HepG2 (cell line): ENCODE measurements around the gene AHNAK. TPM values are rescaled to one million over a fixed set of nuclear protein-coding genes. Genes with fewer than 3 reads are reported as not detected.

Experiments
- ADNP ChIP-seq: sonication (generic); formaldehyde crosslinking; IDR thresholded peaks from 2 replicates; pipeline ENCODE4 v1.4.0; 2020; ENCODE audit warnings: missing genetic modification reagents
- DNMT3B ChIP-seq: conservative IDR thresholded peaks from 2 replicates; pipeline ENCODE4 v1.6.1; 2016; ENCODE audit warnings: missing biosample characterization, control low read depth
- ETS1 ChIP-seq: sonication (generic); formaldehyde crosslinking; IDR thresholded peaks from 2 replicates; pipeline ENCODE4 v1.4.0; 2020; ENCODE audit warnings: missing genetic modification reagents
- GTF3A ChIP-seq: sonication (generic); formaldehyde crosslinking; conservative IDR thresholded peaks from 2 replicates; pipeline ENCODE4 v1.4.0; 2020; ENCODE audit warnings: mild to moderate bottlenecking, missing genetic modification reagents
- HBP1 ChIP-seq: IDR thresholded peaks from 2 replicates; pipeline ENCODE4 v1.6.1; 2016; ENCODE audit warnings: low read depth, control low read depth
- HDAC2 ChIP-seq: sonication (generic); formaldehyde crosslinking; IDR thresholded peaks from 2 replicates; pipeline ENCODE4 v1.4.0; 2020; ENCODE audit warnings: missing genetic modification reagents
- KDM1A ChIP-seq: IDR thresholded peaks from 2 replicates; pipeline ENCODE4 v1.6.1; 2016; ENCODE audit warnings: missing compliant biosample characterization
- KLF13 ChIP-seq: sonication (generic); formaldehyde crosslinking; IDR thresholded peaks from 2 replicates; pipeline ENCODE4 v1.4.0; 2020; ENCODE audit warnings: mild to moderate bottlenecking, missing genetic modification reagents
- KLF16 ChIP-seq, 2 experiments: sonication (generic) in 1 of 2; formaldehyde crosslinking in 1 of 2; IDR thresholded peaks; 2 replicates each; pipeline versions ENCODE4 v1.6.1 to v1.8.0; 2016 to 2023; ENCODE audit warnings: missing genetic modification reagents in 2 of 2, missing compliant biosample characterization in 1 of 2
- NFATC3 ChIP-seq: sonication (generic); formaldehyde crosslinking; IDR thresholded peaks from 2 replicates; pipeline ENCODE4 v1.5.1; 2020; ENCODE audit warnings: mild to moderate bottlenecking, missing genetic modification reagents
- ONECUT2 ChIP-seq: sonication (generic); formaldehyde crosslinking; IDR thresholded peaks from 2 replicates; pipeline ENCODE4 v1.4.0; 2020; ENCODE audit warnings: missing genetic modification reagents
- POGZ ChIP-seq: sonication (generic); formaldehyde crosslinking; IDR thresholded peaks from 2 replicates; pipeline ENCODE4 v1.4.0; 2020; ENCODE audit warnings: mild to moderate bottlenecking, missing genetic modification reagents
- POLR2G ChIP-seq: fragments of 200-400 bp; formaldehyde crosslinking; IDR thresholded peaks from 2 replicates; pipeline ENCODE4 v1.6.1; 2018; ENCODE audit warnings: mild to moderate bottlenecking, low read depth, low read length, moderate library complexity
- RAD51 ChIP-seq: fragments of 450-650 bp; IDR thresholded peaks from 2 replicates; pipeline ENCODE4 v1.6.1; 2016; ENCODE audit warnings: borderline replicate concordance
- RFXAP ChIP-seq: sonication (generic); formaldehyde crosslinking; IDR thresholded peaks from 2 replicates; pipeline ENCODE4 v1.4.0; 2020; ENCODE audit warnings: missing genetic modification reagents, borderline replicate concordance
- U2AF1 ChIP-seq: fragments of 200-400 bp; formaldehyde crosslinking; optimal IDR thresholded peaks from 2 replicates; pipeline ENCODE3; 2017; ENCODE audit warnings: mild to moderate bottlenecking, low read depth, low read length
- ZBTB4 ChIP-seq: sonication (generic); formaldehyde crosslinking; IDR thresholded peaks from 2 replicates; pipeline ENCODE4 v1.4.0; 2020; ENCODE audit warnings: missing genetic modification reagents, mild to moderate bottlenecking, borderline replicate concordance
- ZNF558 ChIP-seq: sonication (generic); formaldehyde crosslinking; IDR thresholded peaks from 2 replicates; pipeline ENCODE4 v1.9.0; 2022; ENCODE audit warnings: mild to moderate bottlenecking, missing genetic modification reagents, borderline replicate concordance
- ZSCAN20 ChIP-seq: sonication (generic); formaldehyde crosslinking; IDR thresholded peaks from 2 replicates; pipeline ENCODE4 v1.4.0; 2020; ENCODE audit warnings: missing genetic modification reagents, mild to moderate bottlenecking, borderline replicate concordance
- polyA plus RNA-seq, 8 experiments: library from polyadenylated mRNA; depleted of rRNA in 3 of 8; stranded (reverse) in 7 of 8; unstranded in 1 of 8; fragments of >200 nt; fragmentation: Illumina TruSeq in 4 of 8; extraction: Trizol in 4 of 8; gene quantifications; 2 replicates each; pipeline versions ENCODE4 v1.2.1 to v1.2.3, GENCODE V29; 2011 to 2016; ENCODE audit warnings: low read depth in 4 of 8, missing spikeins in 1 of 8, mixed read lengths in 1 of 8; ENCODE audit not compliant: insufficient read depth in 1 of 8
- total RNA-seq, 5 experiments: library from RNA; depleted of rRNA; stranded (reverse); fragments of >200 nt; fragmentation: Illumina TruSeq; extraction: Trizol; gene quantifications; 2 replicates each; pipeline ENCODE4 v1.2.3, GENCODE V29; 2016; ENCODE audit warnings: low read depth in 1 of 5
- TF ChIP-seq, protein P1 (sequence below): sonication (generic); formaldehyde crosslinking; IDR thresholded peaks from 2 replicates; pipeline ENCODE4 v1.5.1; 2020; ENCODE audit warnings: missing genetic modification reagents, mild to moderate bottlenecking, borderline replicate concordance
- TF ChIP-seq, protein P2 (sequence below): sonication (generic); formaldehyde crosslinking; IDR thresholded peaks from 2 replicates; pipeline ENCODE4 v1.4.0; 2020; ENCODE audit warnings: mild to moderate bottlenecking, missing genetic modification reagents

The AHNAK gene
- total and polyA plus RNA-seq, 2 of the 13 experiments (the other 11 are each of a cell fraction or from before 2014, with no cell fraction given): 23.4 to 25.0 TPM

DNA sequence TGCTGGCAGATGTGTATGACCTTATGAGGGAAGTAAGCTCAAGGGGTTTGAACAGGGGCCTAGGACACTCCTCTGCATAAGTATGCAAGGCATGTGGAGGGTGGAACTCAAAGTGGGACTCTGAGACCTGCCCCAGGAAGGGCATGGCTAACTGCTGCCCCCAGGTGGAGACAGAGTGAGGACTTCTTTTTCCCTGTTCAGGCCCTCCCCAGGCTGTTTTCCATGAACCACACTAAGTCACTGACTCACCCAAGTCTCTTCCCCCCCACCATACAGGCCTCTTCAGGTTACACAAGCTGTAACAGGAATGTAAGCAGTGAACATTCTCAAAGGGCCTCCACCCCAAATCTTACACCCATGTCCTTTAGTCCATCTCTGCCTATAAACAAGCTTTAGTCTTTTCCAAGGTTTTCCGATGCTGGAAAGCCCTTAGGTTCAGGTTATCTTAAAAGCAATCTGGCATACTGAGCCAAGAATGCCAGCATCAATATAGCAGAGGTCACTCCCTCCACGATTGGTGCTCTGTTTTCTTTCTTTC lies 14.0 kb upstream of the AHNAK start (continued):
- TF ChIP-seq ETS1 (CRISPR knock-in tag) (no peak), ADNP (CRISPR knock-in tag) (no peak), ZSCAN20 (CRISPR knock-in tag) (no peak), HDAC2 (CRISPR knock-in tag) (peak; percentile 48; the same call in 1 of the 2 replicates), RAD51 (no peak), RFXAP (no peak), KLF16 (CRISPR knock-in tag; IDR thresholded peaks at IDR 0.05) (0 out of 4 replicates have a peak, but pooled peaks of 1 of the 2 experiments have one; percentile 35), ZBTB4 (CRISPR knock-in tag) (no peak), U2AF1 (no peak), DNMT3B (CRISPR knock-in tag) (no peak), HBP1 (CRISPR knock-in tag) (no peak), ZNF558 (CRISPR knock-in tag) (no peak), POLR2G (no peak), NFATC3 (CRISPR knock-in tag) (no peak), KDM1A (CRISPR knock-in tag) (no peak), GTF3A (CRISPR knock-in tag) (no peak), KLF13 (no peak), ONECUT2 (CRISPR knock-in tag) (no peak), POGZ (CRISPR knock-in tag) (no peak)
- TF ChIP-seq, protein P1, sequence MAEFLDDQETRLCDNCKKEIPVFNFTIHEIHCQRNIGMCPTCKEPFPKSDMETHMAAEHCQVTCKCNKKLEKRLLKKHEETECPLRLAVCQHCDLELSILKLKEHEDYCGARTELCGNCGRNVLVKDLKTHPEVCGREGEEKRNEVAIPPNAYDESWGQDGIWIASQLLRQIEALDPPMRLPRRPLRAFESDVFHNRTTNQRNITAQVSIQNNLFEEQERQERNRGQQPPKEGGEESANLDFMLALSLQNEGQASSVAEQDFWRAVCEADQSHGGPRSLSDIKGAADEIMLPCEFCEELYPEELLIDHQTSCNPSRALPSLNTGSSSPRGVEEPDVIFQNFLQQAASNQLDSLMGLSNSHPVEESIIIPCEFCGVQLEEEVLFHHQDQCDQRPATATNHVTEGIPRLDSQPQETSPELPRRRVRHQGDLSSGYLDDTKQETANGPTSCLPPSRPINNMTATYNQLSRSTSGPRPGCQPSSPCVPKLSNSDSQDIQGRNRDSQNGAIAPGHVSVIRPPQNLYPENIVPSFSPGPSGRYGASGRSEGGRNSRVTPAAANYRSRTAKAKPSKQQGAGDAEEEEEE (CRISPR knock-in tag): no peak
- TF ChIP-seq, protein P2, sequence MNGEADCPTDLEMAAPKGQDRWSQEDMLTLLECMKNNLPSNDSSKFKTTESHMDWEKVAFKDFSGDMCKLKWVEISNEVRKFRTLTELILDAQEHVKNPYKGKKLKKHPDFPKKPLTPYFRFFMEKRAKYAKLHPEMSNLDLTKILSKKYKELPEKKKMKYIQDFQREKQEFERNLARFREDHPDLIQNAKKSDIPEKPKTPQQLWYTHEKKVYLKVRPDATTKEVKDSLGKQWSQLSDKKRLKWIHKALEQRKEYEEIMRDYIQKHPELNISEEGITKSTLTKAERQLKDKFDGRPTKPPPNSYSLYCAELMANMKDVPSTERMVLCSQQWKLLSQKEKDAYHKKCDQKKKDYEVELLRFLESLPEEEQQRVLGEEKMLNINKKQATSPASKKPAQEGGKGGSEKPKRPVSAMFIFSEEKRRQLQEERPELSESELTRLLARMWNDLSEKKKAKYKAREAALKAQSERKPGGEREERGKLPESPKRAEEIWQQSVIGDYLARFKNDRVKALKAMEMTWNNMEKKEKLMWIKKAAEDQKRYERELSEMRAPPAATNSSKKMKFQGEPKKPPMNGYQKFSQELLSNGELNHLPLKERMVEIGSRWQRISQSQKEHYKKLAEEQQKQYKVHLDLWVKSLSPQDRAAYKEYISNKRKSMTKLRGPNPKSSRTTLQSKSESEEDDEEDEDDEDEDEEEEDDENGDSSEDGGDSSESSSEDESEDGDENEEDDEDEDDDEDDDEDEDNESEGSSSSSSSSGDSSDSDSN (CRISPR knock-in tag): no peak
